GM18870 (cell line): ENCODE results near the gene NT5DC1.

ENCODE experiments used
- ATAC-seq: cut with Tn5 transposase; IDR thresholded peaks from one replicate; pipeline ENCODE4 v1.9.1; 2021; ENCODE audit warnings: moderate library complexity; ENCODE audit not compliant: unreplicated experiment

NT5DC1 gene

DNA sequence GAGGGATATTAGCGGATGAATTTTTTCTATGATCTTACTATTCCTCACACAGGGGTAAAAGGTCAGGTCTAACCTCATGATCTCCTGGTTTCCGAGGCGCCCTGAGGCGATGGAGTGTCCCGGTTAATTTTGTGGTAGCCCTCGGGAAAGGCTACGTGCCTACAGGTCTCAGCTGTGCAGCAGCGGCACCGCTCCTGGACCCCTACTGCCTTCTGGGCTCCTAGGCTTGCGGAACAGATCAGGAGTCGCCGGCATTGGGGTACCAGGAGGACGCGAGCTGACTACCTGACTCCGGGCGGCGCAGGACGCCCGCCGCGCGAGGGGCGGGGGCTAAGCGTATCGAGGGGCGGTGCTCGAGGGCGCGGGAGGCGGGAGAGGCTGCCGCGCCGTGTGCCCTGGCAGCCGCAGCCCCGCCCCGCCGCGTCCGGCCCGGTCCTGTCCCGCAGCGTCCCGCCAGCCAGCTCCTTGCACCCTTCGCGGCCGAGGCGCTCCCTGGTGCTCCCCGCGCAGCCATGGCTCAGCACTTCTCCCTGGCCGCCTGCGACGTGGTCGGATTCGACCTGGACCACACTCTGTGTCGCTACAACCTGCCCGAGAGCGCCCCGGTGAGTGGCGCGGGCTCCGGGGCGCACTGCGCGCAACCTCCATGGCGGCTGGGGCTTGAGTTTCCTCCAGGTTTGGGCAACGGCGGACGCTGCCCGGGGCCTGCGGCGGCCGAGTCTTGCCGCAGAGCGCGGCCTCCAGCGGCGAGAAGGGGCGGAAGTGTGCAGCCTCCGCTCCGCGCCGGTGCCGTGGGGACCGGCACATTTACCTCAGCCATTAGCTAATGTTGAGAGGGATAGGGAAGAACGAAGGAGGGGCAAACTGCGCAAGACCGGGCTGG lies at the start of gene NT5DC1:
Gene NT5DC1 (plus strand): TSS at position 435 of the 883 bp plus-strand sequence. CDS start 78 bp downstream, at position 513.
- ATAC-seq: peak; percentile 74

DNA sequence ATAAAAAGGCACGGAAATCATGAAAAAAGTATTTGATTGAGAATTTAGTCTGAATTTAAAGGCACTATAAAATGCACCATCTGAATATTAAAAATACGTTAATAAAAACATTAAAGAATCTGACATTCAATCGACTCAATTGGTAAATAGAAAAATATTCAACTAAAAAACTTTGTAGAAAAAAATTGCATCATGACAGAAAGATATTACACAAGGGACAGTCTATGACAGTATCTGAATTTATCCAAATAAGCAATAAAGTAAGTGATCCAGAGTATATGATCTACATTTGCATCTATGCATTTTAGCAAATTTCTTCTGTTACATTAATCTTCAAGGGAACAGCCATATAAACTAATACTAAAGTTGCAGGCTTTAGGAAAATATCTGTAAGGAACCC lies 49.4 kb upstream of the NT5DC1 start:
- no peak for ATAC-seq

DNA sequence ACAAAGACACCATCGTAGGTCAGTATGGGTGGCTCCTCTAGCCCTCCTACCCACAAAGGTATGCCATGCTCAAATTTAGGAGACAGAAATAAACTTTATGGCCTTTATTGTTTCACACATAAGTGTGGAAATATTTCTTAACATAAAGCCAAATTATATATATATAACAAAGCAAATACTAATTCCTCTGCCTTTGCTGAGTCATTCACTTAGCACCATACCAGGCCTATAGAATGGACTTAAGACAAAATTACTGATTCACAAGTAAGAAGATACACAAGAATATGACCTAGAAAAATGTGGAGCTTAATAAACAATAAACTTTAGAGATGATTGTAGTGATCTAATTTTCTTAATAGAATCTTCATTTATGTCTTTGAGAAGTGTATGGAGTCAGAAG lies 45.1 kb upstream of the NT5DC1 start:
- ATAC-seq: no peak

DNA sequence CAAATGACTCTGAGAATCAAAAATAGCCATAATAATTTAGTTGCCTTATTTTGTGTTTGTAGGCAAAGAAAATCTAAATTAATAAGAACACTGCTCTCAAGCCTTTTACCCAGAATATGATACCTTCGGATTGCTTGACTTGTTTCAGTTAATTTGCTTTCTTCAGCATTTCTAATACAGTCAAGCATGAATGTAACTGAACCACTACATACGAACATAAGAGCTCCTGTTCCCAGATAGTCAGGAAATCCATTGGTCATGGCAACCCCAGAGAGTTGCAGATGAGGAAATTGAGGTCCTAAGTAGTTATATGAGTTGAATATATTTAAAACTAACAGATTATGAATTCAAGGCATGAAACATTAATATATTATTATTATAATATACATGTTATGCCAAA lies 42.9 kb upstream of the NT5DC1 start:
- ATAC-seq: no peak

DNA sequence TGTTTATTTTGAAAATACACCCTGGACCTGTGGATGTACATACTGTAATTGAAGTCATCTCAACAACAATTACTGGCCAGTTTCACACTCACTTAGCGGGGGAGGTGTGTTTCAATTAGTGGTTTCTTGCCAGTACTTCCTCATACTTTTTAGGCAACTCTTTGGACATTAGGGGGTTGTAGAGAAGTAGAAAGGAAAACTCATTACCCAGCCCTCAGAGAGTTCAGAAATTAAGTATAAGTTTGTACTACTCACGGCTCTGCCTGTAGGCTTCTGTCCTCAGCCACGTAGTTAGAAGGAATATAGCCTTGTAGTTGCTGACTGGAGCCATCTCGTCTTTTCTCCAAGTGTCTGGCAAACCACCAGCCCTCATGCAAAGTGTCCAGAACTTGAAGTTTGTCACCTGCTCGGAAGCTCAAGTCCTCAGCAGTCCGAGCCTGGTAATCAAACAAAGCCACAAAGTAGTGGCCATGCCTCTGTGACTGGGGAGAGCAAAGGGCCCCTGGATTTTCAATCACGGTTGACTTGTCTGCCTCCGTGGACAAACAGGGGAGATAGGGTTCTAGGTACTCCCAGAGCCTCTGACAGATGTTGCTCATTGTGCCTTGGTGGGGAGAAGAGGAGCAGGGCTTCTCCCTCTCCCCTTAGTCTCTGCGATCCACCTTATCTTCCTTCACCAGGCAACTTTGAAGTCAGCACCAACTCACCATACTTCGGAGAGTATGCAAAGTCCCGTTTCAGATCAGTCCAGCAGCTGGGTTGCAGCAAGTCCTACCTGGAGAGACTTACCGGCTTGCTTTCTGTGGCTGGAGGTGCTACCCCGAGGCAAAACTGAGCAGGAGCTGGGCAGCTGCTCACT lies 40.7 kb upstream of the NT5DC1 start:
- ATAC-seq: peak; percentile 90

DNA sequence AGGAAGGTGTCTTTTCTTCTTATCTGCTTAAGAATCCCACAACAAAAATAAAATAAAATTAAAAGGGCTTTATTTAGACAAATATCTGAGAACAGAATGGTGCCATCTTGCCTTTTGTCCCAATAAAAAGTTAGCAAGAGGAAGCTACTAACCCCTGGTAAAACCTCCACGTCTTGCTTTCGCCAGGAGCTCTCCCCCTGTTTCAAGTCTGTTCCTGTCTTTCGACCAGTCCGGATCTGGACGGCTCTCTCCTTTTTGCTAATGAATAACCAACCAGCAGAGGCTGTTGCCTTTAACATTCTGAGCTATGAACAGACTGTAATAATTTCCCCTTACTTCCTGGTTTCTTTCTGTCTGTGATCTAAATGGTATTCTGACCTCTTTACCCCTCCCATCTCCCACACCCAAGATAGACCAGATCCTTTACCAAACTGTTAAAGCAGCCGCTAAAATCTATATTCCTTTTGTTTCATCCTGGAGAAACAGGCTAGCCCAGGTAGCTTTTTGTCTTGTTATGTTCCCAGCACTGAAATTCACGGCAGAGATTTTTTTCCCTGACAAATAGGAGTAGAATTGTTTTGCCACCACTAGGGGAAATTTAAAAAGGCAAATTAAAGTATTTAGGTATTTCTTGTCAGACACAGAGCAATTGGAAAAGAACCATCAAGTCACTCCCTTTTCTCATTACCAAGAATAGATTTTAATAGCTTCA lies 39.9 kb upstream of the NT5DC1 start, which contains the start of gene FRK:
Gene FRK (minus strand): TSS at position 320 of the 712 bp plus-strand sequence. CDS start 580 bp downstream, outside the sequence.
- ATAC-seq: no peak

DNA sequence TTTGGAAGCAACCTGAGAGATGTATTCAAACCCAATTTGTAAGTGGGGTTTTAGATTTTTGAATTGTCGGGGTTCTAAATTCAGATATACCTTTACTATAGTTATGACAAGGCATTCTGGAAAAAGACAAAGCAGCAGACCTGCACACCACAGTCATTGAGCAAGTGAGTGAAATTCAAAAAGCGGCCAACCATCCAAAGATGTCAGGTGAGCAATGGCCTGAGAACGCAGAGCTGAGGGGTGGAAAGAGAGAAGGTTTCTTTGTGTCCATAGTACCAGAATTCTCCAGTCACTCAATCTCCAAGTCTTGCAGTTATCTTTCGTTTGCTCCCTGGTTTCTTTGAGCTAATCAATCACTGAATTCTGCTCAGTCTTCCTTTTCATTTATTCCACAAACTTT lies 38.2 kb upstream of the NT5DC1 start:
- no peak for ATAC-seq

DNA sequence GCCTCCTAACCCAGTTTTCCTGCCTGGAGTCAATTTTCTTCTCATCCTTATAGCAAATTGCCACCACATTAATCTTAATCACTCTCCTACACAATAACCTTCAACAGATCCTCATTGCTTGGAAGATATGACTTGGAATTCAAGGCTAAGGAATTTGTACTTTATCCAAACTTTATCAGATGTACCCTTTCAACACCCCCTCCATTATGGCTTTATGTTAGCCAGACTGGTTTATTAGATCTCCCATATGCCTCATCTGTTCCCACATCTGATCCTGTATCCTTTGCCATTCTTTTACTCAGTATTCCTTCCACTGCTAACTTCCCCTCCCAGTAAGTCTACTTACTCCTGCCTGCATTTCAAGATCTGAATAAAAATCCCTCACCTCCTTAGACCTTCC lies 36.0 kb upstream of the NT5DC1 start:
- no peak for ATAC-seq

DNA sequence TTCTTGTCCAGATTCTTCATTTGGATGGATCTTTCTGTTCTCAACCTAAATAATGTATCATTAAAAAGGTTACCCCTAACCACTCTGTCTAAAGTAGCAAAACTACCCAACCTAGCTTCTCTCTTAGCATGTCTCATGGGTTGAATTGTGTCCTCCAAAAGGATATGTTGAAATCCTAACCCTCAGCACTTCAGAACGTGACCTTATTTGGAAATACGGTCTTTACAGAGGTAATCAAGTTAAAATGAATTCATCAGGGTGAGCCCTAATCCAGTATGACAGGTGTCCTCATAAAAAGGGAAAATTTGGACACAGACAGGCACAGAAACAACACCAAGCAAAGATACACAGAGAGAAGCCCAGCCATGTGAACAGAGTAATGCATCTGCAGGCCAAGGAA lies 33.9 kb upstream of the NT5DC1 start:
- ATAC-seq: no peak

DNA sequence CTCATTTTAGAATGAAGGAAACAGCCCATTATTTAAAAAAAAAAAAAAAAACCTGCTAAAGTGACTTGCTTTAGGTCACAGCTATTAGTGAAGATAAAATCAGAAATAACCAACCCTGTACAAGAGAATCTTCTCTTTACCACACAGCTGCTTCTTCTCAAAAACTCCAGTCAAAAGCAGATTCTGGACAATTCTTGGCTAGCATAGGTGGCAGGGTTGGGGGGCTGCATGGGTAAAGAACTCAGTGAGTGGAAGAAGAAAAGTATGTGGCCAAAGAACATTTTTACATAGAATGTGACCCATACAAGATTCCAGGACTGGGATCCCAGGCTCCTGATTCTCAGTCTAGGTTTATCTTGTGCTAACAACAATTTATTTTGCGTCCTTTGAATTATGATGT lies 30.6 kb upstream of the NT5DC1 start:
- ATAC-seq: no peak

DNA sequence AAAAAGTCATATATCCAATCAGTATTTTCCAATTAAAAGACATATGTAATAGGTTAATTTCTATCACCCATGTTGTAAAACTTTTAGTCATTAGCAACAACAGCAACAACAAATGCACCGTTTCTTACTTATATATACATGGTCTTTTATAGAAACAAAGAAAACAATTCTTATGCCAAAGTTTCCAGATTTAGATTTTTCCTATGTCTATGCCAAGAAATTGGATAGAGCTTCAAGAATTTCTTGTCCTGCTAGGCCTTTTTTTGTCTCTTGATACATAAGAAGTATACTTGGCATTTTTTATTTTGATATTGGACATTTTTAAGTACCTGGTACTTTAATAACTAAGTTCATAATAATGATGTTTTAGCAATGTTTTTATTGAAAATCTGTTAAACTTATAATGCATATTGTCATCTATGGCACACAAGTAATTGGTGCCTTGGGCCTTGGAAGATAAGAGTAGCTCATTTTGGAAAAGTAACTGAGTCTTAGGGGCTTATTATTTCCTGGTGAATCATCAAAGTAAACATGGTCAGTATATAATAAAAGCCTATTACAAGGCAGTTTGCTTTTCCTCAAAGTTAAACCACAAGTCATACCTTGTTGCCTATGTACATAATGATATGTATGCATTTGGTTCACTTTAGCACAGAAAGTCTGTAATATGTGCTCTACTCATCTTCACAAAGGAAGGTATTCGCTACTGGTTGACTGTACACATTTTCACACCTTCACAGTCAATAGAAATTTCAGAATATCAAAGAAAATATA lies 29.9 kb upstream of the NT5DC1 start:
- ATAC-seq: no peak

DNA sequence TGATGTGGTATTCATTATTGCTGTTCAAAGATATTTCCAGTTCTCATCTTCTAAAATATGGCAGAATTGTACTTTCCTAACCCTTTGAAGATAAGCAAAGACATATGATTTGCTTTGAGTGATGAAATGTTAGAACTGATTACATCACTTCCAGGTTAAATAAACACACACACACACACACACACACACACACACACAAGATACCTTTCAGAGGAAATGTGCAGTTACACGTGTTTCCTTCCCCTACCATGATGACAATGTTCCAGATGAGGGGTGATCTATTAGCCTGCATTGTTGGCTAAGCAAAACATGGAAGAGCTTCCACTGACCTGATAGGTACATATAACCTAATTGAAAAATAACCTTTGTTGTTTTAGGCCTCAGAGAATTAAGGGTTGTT lies 28.3 kb upstream of the NT5DC1 start:
- no peak for ATAC-seq

DNA sequence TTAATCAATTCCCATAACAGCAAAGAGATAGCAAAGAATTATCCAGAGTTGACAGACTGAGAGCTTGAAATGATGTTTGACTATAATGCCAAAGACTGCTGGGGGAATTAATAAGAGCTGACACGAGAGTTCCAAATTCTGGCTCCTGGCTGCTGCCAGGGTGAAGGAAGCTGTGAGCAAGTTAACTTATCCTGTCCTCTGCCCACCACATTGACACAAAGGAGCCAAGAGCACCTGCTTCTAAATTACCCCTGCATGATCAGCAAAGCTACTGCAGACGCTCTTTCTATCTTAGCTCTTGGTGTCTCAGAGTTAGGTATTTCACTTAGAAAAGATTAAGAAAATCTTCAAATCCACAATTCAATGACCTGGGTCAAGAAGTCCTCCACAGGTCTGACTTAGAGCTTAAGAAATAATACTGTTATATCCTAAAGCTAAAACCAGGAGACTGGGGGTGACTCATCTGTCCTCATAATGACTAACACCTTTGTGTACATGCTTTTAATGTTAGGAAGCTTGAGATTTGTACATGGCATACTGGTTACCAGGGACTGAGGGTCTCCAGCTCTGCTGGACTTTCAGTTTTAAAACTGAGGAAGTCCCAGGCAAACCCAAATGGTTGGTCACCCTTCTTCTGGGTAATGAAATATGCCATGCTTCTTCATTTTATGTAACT lies 26.8 kb upstream of the NT5DC1 start:
- no peak for ATAC-seq

DNA sequence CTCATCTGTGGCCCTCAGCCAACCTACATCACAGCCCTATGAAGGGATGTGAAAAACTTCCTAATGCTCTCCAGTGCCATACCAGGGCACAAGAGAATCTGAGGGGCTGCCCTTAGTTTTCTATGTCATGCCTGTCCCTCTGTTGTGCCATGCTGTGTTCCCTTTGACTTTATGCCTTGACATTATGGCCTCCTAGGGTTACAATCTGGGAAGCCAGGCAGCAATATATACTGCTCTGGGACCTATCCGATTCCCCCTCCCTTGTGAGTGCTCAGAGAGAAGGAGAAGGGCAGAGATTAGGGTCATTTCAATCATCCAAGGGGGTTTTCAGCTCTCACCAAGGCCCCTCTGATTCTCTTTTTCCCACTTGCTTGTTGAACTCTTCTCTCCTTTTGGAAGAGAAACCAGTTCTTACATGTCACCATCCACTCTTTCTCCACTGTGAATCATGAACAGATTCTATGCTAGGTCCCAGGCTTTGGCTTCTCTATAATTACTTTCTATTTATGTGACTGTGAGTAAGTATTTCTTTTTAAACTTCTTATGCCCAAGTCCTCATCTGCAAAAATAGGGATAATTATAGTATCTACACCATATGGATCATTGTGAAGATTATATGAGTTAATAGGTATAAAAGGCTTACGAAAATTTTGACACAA lies 25.8 kb upstream of the NT5DC1 start:
- ATAC-seq: no peak

DNA sequence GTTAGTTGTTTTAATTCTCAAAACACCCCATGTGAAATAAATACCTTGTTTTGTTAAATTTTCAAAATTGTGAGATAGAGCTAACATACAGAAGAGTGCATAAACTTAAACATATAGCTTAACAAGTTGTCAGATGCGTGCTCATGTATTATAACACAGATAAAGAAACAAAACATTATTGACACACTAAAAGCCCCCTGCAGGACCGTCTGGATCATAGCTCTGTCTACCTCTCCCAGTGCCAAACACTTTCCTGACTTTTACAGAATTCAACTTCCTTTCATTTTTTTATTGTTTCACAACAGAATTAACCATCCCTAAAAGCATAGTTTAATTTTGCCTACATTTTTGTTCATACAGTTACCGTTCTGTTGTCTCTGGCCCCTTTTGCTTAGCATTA lies 22.1 kb upstream of the NT5DC1 start:
- no peak for ATAC-seq

DNA sequence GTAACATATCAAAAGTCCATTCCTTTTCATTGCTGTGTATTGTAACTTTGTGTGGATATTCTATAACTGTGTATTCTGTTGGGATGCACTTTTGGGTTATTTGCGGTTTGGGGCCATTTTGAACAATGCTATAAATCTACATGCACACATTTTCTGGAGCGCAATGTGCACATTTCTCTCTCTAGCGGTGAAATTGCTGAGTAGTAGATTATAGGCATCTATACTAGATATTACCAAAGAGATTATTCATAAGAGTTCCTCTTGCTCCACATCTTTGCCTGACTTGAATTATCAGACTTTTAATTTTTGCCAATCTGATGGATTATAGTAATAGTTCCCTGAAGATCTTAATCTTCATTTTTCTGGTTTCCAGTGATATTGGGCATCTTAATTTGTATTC lies 21.7 kb upstream of the NT5DC1 start:
- no peak for ATAC-seq

DNA sequence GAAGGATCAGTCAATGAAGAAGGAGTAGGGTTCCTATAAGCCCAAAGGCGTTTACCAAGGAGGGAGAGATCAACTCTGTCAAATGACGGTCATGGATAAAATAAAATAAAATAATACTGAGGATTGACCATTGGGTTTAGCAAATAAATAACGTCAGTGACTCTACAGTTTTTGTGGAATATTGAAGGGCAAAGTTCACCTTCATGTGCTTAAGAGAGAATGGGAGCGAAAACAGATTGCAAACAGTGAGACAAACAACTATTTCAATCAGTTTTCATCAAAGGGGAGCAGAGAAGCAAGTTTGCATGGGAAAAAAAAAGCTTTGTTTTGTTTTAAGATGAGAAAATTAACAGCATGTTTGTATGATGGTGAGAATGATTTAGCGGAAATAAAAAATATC lies 17.6 kb upstream of the NT5DC1 start:
- ATAC-seq: no peak

DNA sequence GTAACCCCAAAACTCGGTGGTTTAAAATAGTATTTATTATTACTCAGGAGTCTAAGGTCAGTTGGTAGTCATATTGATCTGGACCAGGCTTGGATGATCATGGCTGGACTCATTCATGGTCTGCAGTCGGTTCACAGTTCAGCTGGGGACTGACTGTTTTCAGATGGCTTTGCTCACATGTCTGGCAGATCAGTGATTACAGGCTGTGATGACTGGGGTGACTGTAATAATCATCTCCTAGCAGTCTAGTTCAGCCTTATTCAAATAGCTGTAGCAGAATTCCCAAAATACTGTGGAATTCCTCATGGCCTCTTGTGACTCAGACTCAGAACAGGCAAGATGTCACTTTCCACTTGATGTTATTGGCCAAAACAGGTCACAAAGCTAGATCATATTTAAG lies 16.4 kb upstream of the NT5DC1 start:
- no peak for ATAC-seq

DNA sequence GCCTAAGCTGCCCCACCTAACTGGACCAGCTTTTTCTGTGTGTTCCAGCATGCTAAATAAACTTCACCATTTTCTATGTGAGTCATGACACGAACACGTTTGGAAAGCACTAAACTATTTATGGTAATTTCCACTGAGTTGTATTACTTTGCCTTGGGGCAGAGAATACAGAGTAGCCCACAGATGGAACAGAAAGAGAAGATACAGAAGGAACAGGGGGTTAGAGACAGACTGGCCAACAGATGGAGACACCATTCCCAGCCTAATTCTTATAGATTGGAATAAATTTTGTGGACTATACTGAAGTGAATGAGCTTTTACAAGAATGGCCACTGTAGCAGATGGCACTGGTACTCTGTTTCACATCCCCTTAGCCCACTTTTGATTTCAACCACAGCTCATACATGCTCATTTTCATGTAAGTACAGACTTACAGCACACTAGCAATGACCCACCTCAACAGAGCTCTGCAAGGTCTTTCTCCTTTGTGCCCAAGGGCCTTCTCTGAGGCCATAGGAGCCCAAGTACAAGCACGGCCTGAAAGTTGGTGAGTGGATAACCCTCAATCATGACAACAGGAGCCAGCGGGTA lies 13.1 kb upstream of the NT5DC1 start:
- ATAC-seq: peak; percentile 96
